GM12892 (cell line): ENCODE results near the gene CDH4.

Experiments
- POLR2A ChIP-seq: IDR thresholded peaks from 2 replicates; pipeline ENCODE4 v1.6.1; 2011; ENCODE audit warnings: low read depth, low read length, control low read depth
- POLR2AphosphoS5 ChIP-seq: IDR thresholded peaks from 2 replicates; pipeline ENCODE4 v1.6.1; 2011; ENCODE audit warnings: low read depth, low read length, control low read depth

- TF ChIP-seq POLR2AphosphoS5 = no peak
- TF ChIP-seq POLR2A = no peak
Observed at GRCh38 chr20:61581825-61582188, 329.7 kb downstream of the CDH4 start.
